Ramos (cell line): ENCODE data around the gene DYNLT5.
"Not testable (repeated sequence)": the region's sequence is repeated elsewhere in the genome, so short reads cannot be mapped to it uniquely, and the experiment has no call there.

Source experiments
- in situ Hi-C: fragments of 300-500 bp; cut with MboI; formaldehyde crosslinking; loops from one replicate; pipeline ENCODE4 v1.14.3; 2022; ENCODE audit warnings: low sequenced_read_pairs; ENCODE audit not compliant: unreplicated experiment

DYNLT5 gene, protein sequence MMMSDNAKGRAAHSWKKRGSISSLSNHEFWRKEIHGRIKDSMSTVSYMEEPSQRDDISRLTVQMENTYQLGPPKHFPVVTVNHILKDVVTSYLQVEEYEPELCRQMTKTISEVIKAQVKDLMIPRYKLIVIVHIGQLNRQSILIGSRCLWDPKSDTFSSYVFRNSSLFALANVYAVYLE

DNA sequence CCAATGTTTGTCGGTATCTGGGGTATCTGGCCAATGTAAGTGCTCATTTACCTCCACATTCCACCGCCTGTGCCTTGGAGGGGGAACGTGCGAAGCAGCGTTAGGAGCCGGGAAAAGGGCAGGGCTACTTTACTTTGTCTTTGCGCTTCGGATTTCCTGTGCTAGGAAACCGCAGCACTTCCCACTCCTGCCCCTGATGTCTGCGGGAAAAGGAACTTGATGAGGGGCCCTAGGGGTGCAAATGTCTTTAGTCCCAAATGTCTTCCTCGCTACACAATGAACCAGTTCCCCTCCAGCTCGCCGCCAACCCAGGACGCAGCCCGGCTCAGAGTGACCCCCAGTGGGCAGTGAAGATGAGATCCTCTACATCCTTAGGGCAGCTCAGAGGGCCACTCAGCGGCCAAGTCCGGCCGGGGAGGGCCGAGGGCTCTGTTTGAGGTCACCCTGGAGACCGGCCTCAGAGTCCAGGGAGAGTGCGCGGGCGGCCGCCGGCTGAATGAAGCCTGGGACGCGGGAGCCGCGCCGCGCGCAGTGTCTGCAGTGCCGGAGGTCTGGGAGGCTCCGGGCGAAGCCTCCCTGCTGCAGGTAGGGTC, at the start of gene DYNLT5:
Gene DYNLT5, plus strand, starts transcription at position 460 of the 593 bp plus-strand sequence. CDS start 2,200 bp downstream, outside the sequence.
- in situ Hi-C loops: loop anchor here (25.0 kb wide), 1 partner anchor 235 kb away; no protein-coding TSS in a partner anchor

DNA sequence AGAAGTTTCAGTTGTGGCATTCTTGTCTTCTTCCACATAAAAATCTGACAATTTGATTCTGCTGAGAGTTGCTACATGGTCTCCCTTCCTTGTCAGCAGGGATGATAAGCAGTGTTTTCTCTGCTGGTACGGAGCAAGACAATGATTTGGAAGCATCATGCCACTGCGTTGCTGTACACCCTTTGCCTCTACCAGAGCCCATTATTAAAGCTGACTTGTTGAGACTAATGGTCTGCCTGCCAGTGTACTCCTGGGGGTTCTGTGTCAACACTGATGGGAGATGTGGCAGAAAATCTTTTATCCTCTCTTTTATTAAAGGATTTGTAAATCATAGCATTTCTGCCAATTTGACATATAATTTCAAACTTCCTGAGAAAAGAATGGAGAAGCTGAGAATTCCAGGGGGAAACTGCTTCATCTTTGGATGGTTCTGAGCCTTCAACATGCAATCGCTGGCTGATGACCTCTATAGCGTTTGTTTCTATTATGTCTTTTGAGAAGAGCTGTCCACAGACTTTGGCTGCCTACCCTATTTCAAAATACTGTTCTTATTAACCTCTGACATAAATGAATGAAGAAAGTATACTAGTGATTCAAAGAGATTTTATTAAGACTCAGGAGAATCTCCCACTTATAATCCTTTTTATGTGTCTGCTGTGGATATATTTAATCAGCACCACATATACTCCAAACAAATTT, 47.9 kb upstream of the DYNLT5 start:
- in situ Hi-C loops: no loop called here

DNA sequence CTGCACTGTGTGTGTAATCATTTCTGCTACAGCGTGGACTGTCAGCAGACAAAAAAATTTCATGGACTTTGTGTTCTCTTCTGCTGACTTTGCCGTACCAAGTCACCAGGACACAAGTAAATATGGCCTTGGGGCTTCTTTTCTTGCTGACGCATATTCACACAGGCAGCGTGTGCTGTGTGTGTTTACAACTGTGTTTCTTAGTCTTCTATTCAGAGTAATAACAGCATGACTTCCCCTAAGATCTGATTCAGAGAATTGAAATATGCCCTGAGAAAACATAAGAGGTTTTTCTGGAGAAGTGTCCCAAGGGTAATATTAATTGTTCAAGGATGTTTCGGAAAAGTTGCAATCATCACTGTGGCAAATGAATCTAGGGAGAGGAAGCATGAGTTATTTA, 47.1 kb upstream of the DYNLT5 start:
- in situ Hi-C loops: no loop called here

DNA sequence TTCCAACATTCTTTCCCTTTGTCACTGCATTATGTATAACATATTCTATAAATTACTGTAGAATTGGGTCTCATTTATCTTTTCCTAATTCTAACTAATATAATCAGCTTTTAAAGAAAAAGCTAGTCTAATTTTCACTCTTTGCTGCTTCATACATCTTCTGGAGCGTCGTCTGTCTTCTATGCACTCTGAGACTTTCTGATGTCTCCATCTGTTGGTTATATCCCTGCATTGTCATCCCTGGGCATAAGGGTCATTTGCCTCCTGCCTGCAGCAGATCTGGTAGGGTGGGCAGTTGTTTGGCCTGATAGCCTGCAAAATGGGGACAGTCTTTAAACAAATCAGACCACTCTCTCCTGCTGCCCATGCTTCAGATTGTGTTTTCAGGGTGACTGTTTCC, 40.8 kb upstream of the DYNLT5 start:
- in situ Hi-C loops: no loop called here

DNA sequence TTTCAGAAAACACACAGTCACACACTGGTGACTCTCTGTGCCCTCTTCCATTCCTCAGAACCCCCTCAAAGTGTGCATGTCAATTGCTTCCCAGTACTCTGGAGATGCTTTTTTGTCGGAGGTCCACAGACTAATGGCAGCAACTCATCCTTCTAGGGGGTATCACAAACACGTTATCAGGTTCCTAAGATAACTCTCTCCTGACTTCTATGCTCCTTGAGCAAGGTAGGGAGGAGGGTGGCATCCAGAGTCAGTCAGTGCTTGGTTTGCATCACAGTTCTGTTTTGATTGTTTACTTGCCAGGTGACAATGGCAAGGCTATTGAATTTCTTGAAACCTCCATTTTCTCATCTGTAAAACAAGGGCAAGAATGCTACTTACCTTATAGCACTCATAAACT, 39.4 kb upstream of the DYNLT5 start:
- in situ Hi-C loops: no loop called here

DNA sequence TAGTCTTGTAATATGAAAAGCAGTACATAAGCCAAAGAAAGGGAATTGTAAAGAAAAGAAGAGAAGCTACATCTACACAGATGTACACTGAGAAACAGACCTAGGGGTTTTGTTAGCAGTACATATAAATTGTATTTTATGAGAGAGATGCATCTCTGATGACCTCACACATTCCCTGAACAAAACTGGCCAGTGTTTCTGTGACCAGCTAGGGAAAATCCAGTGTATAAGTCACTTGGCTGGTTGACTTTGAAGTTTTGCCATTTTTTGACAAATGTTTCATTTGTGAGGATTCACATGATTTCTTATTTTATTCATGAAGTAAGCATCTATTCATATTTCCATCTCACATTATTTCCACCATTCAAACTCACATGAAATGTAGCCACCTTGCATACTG, 28.3 kb upstream of the DYNLT5 start:
- in situ Hi-C loops: no loop called here

DNA sequence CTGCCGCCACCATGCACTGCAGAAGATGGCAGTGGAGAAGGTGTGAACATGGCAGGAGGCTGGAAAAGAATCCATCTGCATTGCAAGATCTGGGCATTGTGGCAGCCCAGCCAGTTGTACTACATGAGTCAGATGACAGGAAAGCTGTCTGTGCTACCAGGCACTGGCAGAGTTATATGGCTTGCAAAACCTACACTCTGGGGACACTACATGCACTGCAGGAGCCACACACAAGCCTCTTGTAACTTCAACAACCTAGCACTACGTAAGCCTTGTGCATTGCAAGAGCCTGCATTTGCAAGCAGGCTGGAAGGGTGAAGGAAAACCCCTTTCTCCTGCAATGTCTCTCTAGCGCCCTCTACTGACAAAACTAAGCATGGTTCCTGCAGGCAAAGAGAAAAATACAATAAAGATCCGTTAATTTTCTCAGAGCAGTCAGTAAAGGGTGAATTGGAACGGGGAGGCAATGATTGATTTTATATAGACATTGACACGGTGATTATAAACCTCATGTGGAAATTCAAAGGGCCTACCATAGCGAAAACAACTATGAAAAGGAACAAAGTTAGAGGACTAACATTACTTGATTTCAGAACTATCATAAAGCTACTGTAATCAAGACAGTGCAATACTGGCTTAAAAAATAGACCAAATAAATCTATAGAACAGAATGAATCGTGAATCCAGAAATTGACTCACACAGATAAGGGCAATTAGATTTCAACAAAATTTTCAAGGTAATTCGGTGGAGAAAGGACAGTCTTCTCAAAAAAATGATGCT, 26.2 kb upstream of the DYNLT5 start:
- in situ Hi-C loops: no loop called here

DNA sequence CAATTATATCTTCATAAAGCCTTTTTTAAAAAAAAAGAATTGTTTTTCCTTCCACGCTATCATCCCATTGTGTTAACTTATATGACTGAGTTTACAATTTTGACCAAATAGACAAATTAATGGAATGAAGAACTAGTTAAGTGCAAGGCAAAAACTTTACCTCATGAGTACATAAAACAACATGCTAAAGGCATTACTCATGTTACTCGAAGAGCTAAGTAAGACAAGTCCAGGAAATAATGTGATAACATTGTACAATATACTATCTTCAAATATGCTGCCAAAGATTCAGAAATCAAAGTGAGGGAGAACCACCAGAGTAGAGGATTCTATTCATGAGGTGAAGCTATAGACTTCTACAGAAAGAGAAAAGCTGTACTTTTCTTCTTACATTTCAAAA, 24.2 kb upstream of the DYNLT5 start:
- in situ Hi-C loops: no loop called here

DNA sequence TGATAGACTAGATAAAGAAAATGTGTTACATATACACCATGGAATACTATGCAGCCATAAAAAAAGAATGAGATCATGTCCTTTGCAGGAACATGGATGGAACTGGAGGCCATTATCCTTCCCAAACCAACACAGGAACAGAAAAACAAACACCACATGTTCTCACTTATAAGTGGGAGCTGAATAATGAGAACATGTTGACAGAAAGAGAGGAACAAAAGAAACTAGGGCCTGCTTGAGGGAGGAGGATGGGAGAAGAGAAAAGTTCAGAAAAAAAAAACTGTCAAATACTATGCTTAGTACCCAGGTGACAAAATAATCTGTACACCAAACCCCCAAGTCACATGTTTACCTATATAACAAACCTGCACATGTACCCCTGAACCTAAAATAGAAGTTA, 23.5 kb upstream of the DYNLT5 start:
- in situ Hi-C loops: not testable (repeated sequence)

DNA sequence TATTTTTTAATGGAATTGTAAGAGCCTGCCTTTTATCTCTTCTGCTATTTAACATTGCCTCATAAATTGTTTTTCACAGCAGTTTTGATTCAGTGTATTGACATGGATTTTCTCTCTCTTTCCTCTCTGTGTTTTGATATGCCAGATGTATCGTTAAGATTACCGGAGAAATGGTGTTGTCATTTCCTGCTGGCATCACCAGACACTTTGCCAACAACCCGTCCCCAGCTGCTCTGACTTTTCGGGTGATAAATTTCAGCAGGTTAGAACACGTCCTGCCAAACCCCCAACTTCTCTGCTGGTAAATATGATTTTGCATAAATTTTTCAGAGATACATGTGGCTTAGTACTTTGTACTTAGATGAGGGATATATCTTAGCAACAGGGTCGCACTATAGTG, 23.1 kb upstream of the DYNLT5 start:
- in situ Hi-C loops: no loop called here

DNA sequence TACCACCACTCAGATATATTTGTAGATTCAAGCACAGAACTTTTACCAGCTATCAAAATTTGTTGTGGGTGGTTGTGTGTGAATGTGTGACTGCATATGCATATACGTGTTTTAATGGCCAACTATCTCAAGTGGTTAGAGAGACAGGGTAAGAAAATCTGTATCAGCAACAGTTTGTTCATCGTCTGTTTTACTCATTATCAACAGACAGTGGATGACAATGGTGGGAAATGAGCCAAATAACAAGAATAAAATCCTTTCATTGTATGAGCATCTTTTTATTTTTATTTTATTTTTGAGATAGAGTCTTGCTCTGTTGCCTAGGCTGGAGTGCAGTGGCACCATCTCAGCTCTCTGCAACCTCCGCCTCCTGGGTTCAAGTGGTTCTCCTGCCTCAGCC, 22.7 kb upstream of the DYNLT5 start:
- in situ Hi-C loops: no loop called here

DNA sequence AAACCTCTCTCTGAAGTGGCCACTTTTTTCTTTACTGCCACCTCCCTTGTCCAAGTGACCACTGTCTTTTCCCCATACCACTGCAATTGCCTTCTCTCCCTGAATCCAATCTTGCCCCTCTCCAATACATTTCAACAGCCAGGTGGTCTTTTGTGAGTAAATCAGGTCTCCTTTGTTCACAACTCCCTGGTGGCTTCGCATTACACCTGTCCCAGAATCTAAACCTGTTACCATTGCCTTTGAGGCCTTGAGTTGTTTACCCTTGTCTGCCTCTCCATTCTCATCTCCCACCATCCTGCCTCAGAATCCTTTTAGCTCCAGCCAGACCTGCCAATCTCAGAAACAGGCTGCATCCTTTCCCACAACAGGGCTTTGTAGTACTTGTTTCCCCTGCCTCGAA, 21.8 kb upstream of the DYNLT5 start:
- in situ Hi-C loops: no loop called here

DNA sequence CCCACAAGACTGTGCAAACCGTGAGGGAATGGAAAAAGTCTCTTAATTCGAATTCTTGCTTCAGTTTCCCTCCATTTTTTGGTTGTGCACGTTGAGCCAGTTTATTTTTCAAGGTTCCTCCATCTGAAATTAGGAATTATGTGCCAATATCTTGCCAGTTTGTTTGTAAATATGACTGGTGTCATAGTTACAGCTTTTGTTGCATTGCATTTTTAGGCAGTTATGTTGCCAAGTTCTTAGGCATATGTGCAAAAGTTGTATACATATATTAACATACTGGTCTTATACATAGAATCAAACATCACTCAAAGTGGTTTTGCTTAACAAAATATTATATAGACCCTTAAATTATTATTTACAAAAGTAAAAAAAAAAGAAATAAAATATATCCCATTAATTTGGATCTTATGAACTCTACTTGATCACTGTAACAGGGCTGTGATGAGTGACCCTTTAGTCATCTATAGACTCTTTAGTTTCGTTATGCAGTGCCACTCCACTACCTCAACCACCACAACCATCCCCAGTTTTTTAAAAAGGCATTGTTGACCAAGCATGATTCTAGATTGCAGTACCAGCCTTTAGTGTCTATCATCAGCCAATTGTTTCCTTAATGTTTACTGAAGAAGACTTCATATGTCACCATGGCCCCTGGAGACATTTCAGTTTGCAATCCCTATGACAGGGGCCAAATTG, 20.9 kb upstream of the DYNLT5 start:
- in situ Hi-C loops: no loop called here

DNA sequence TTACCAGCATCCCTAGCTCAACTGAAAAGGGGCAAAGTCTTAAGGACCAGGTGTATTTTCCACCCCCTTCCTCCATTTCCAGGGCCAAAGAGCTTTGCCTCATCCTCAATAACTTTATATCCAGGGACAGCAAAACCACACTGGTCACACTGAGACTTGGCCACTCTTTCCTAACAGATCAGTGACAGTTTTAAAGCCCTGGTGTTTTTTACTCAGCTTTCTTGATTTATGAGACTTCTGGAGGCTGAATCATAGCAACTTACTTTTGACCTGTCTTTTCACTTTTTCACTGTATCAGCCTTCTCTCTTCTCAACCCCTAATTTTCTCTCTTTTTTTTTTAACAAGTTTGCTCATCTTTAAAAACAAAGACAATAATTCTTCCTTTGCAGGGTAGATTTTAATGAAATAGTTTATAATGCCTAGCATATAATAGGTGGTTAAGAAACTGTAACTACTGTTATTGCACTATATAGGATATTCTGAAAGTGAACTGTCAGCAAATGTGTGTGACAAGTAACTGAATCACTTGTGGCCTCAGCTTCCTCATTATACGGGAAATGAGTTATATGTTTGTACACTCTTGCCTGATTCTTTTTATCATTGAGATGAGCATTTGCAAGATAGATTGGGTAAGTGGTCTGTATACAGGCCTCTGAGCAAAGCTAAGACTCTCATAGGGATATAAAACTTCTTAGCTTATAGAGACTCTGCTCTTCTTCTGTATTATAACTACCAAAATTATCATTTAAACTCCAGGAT, 19.7 kb upstream of the DYNLT5 start:
- in situ Hi-C loops: no loop called here

DNA sequence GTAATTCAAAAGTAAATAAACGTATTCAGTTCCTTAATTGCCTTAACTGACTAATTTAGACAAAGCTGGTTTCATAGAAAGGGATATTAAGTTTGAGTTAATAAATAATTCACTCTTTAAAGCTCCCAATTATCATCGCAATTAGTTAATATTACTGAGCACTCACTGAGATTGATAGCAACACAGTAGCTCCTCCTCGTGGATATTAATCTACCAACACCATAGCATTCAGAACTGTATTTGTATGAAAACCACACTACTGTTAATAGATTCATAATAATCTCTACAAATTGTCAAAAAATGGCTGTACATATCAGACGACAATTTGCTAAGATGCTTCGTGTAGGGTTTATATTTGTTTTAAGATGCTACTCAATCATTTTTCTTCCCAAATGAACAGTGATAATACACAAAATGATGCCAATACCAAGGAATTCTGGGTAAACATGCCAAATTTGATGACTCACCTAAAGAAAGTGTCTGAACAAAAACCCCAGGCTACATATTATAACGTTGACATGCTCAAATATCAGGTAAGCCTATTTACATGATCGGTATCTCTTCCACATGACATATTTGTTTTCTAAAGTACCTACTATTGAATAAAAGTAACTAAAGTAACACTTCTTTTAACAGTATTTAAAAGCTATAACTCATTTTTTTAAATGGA, 18.8 kb upstream of the DYNLT5 start:
- in situ Hi-C loops: no loop called here

DNA sequence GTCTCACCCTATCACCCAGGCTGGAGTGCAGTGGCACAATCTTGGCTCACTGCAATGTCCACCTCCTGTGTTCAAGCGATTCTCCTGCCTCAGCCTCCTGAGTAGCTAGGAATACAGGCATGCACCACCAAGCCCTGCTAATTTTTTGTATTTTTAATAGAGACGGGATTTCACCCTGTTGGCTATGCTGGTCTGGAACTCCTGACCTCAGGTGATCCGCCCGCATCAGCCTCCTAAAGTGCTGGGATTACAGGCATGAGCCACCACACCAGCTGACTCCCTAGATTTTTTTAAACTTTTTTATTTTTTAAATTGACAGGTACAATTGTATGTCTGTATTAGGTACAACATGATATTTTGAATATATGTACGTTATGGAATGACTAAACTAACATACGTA, 17.7 kb upstream of the DYNLT5 start:
- in situ Hi-C loops: not testable (repeated sequence)

DNA sequence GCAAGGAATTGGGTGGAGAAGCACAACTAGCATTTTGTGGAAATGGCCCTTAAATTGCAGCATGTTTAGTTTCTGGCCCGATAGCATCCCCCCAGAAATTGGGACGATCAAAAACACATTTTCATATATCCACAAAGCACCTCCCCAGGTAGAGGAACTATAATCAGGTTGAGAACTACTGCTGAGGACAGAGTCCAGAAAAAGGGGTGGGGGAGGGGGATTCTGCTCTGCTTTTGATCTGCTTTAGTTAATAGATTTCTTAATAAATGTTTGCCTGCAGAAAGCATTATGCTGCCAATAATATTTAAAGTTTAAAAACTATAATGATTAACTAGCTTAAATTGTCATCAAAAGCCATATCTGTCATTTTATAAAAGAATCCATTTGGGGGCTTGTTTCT, 14.4 kb upstream of the DYNLT5 start:
- in situ Hi-C loops: no loop called here

DNA sequence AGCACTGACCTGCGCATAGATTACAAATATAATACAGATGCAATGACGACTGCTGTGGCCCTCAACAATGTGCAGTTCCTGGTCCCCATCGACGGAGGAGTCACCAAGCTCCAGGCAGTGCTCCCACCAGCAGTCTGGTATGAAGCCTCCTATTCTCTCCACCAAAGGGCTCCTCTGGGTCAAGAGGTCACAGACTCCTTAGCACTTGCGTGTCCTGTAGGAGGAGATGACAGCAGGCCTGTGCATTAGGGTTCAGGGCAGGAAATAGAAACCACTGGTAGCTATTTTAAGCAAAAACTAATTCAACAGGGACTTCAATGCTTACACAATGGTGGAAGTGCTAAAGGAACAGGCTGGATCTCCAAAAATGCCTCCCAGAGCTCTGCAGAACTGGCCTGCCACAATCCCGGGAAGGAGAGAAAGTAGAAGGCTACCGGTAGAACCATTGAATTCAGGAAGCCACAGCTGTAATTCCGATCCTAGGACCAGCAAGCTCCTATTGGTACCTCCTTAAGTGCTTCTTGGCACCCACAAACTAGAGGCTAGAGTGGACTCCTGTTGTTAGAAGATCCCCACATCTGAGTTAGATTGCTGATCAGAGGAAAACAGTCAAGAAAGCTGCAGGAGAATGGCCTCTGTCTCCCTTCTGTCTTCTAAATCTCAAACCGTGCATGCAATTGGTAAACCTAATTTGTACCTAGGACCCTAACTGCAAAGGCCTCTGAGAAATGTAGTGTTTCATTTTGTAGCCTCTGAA, 12.7 kb upstream of the DYNLT5 start:
- in situ Hi-C loops: no loop called here

DNA sequence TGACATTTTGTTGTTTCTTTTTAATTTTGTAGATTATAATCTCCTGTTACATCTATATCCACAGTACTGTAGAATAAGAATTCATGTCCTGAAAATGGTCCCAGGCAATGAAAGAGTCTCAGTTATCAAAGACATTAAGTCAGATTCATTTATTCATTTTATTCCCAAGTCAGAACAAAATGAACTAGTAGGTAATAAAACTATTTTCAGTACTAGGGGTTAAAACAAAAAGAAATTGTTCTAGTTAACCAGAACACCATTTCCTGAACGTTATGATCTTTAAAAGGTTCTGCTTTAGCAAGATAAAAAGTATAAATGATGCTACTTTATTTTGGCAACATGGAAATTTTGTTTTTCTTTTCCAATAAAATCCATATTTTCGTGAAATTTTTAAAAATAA, 6.8 kb upstream of the DYNLT5 start:
- in situ Hi-C loops: no loop called here
